GM19193 (cell line): Measurements from ENCODE around the gene GPR132.

Experiments used
- POLR2A ChIP-seq: IDR thresholded peaks from 4 replicates; pipeline ENCODE4 v1.6.1; 2011; ENCODE audit not compliant: insufficient read depth, insufficient read length; ENCODE audit errors: extremely low read depth

The GPR132 gene

GRCh38 chr14:105069871-105070759, 4.9 kb upstream of the GPR132 start:
- TF ChIP-seq POLR2A: peak; percentile 41

- TF ChIP-seq POLR2A: no peak
Observed at GRCh38 chr14:105069522-105069870, 4.3 kb upstream of the GPR132 start.

- no peak for TF ChIP-seq POLR2A
Observed at GRCh38 chr14:105068818-105069217, 3.6 kb upstream of the GPR132 start.

GRCh38 chr14:105067969-105068301, 2.7 kb upstream of the GPR132 start:
- TF ChIP-seq POLR2A: no peak

- TF ChIP-seq POLR2A: peak; percentile 32
Observed at GRCh38 chr14:105067140-105067968, 2.1 kb upstream of the GPR132 start.

GRCh38 chr14:105066240-105067071, 1.2 kb upstream of the GPR132 start:
- peak; percentile 5 for TF ChIP-seq POLR2A

- no peak for TF ChIP-seq POLR2A
Observed at GRCh38 chr14:105064721-105065143, 498 bp downstream of the GPR132 start.

GRCh38 chr14:105064001-105064400, 1.2 kb downstream of the GPR132 start:
- TF ChIP-seq POLR2A: peak; percentile 5

- no peak for TF ChIP-seq POLR2A
Observed at GRCh38 chr14:105063056-105063455, 2.2 kb downstream of the GPR132 start.

- no peak for TF ChIP-seq POLR2A
Observed at GRCh38 chr14:105062048-105062433, 3.2 kb downstream of the GPR132 start.

GRCh38 chr14:105061428-105062047, 3.7 kb downstream of the GPR132 start:
- TF ChIP-seq POLR2A: peak; percentile 3

GRCh38 chr14:105060751-105061427, 4.3 kb downstream of the GPR132 start:
- TF ChIP-seq POLR2A: peak; percentile 57

GRCh38 chr14:105059925-105060565, 5.2 kb downstream of the GPR132 start:
- TF ChIP-seq POLR2A: no peak
